ENCODE measurements around the gene ZNF587.
"Not testable (repeated sequence)": the region's sequence is repeated elsewhere in the genome, so short reads cannot be mapped to it uniquely, and the experiment has no call there.

The ZNF587 gene

DNA sequence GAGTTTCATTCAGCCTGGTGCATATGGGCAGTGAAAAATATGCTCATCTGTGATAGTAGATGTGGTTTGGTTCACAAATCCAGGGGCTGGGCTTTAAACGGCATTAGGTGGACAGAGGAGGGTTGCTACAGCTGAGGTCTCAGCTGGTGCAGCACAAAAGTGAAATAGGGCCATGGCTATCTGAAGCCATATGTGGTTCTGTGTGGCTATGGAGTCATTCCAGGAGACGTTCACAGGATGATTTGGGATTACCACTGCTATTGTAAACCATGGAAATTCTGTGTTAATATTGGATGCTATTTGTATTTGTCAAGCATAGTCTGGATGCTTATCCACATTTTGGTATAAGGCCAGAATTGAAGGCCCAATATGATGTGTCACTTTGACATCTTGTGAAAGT lies 4.5 kb downstream of the ZNF587 start:
- peaks cover 64% of the 10 kb centered on the region for H3K36me3 ChIP-seq (ENCODE audit: insufficient read depth, low read length)

GRCh38 chr19:57862351-57862750 lies 12.7 kb downstream of the ZNF587 start:
- not testable (repeated sequence) for H3K9me3 ChIP-seq (ENCODE audit: low read length); H2AFZ ChIP-seq (ENCODE audit: low read length); H3K4me1 ChIP-seq (ENCODE audit: insufficient read depth, low read length, severe bottlenecking); H3K79me2 ChIP-seq (ENCODE audit: insufficient read depth, low read length); H3K27ac ChIP-seq (ENCODE audit: low read depth, low read length, poor library complexity, severe bottlenecking); H3K9ac ChIP-seq (ENCODE audit: low read length); H4K20me1 ChIP-seq (ENCODE audit: insufficient read depth, low read length); H3F3A ChIP-seq (ENCODE audit: insufficient read depth, low read length); H3K4me2 ChIP-seq (ENCODE audit: low read length); H3K9me2 ChIP-seq (ENCODE audit: low read depth, low read length); H3K4me3 ChIP-seq (ENCODE audit: low read depth, low read length, poor library complexity, severe bottlenecking); H3K27me3 ChIP-seq (ENCODE audit: insufficient read depth, low read length)
- peaks cover 95% of the 10 kb centered on the region for H3K36me3 ChIP-seq (ENCODE audit: insufficient read depth, low read length)

More for the DNA sequence above, 4.5 kb downstream of the ZNF587 start:
- not testable (repeated sequence) for H3K27ac ChIP-seq (ENCODE audit: low read depth, low read length, poor library complexity, severe bottlenecking); H3K9me2 ChIP-seq (ENCODE audit: low read depth, low read length); H3K4me2 ChIP-seq (ENCODE audit: low read length); H3K27me3 ChIP-seq (ENCODE audit: insufficient read depth, low read length); H3K9ac ChIP-seq (ENCODE audit: low read length); H3K4me3 ChIP-seq (ENCODE audit: low read depth, low read length, poor library complexity, severe bottlenecking); H4K20me1 ChIP-seq (ENCODE audit: insufficient read depth, low read length); H3K9me3 ChIP-seq (ENCODE audit: low read length); H3K4me1 ChIP-seq (ENCODE audit: insufficient read depth, low read length, severe bottlenecking); H2AFZ ChIP-seq (ENCODE audit: low read length); H3K79me2 ChIP-seq (ENCODE audit: insufficient read depth, low read length); H3F3A ChIP-seq (ENCODE audit: insufficient read depth, low read length)

DNA sequence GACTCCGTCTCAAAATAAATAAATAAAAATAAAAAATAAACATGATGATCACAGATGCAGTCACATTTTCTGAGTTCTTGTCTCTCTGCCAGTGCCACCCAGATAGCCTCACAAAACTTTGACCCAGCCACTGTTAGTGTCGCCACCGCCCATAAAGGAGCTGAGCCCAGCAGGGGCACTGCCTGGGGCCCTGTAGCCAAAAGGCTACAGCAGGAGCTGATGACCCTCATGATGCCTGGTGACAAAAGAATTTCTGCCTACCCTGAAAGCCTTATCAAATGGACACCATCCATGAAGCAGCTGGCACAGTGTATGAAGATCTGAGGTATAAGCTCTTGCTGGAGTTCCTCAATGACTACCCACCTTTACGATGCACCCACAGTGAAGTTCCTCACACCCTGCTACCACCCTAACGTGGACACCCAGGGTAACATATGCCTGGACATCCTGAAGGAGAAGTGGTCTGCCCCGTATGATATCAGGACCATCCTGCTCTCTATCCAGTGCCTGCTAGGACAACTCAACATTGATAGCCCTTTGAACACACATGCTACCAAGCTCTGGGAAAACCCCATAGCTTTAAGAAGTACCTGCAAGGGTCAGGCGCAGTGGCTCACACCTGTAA lies 18.3 kb downstream of the ZNF587 start:
- no peaks in the 10 kb centered on the region for H4K20me1 ChIP-seq (ENCODE audit: insufficient read depth, low read length)

DNA sequence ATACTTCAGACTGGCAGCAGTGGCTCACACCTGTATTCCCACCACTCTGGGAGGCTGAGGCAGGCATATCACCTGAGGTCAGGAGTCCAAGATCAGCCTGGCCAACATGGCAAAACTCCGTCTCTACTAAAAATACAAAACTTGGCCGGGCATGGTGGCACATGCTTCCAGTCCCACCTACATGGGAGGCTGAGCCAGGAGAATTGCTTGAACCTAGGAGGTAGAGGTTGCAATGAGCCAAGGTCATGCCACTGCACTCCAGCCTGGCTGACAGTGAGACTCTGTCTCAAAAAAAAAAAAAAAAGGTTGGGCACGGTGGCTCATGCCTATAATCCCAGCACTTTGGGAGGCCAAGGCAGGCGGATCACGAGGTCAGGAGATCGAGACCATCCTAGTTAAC lies 20.0 kb downstream of the ZNF587 start:
- not testable (repeated sequence) for H4K20me1 ChIP-seq (ENCODE audit: insufficient read depth, low read length); H3K27ac ChIP-seq (ENCODE audit: low read depth, low read length, poor library complexity, severe bottlenecking); H3K27me3 ChIP-seq (ENCODE audit: insufficient read depth, low read length); H3K79me2 ChIP-seq (ENCODE audit: insufficient read depth, low read length); H3F3A ChIP-seq (ENCODE audit: insufficient read depth, low read length); H2AFZ ChIP-seq (ENCODE audit: low read length); H3K4me2 ChIP-seq (ENCODE audit: low read length); H3K4me3 ChIP-seq (ENCODE audit: low read depth, low read length, poor library complexity, severe bottlenecking); H3K4me1 ChIP-seq (ENCODE audit: insufficient read depth, low read length, severe bottlenecking); H3K9me2 ChIP-seq (ENCODE audit: low read depth, low read length); H3K9ac ChIP-seq (ENCODE audit: low read length)
- peaks cover 42% of the 10 kb centered on the region for H3K9me3 ChIP-seq (ENCODE audit: low read length)
- peaks cover 91% of the 10 kb centered on the region for H3K36me3 ChIP-seq (ENCODE audit: insufficient read depth, low read length)

More for the DNA sequence above, 18.3 kb downstream of the ZNF587 start:
- no peaks in the 10 kb centered on the region for H3K4me1 ChIP-seq (ENCODE audit: insufficient read depth, low read length, severe bottlenecking)
- no peak overlapping the region for H3K27ac ChIP-seq (ENCODE audit: low read depth, low read length, poor library complexity, severe bottlenecking)
- peaks cover 31% of the 10 kb centered on the region for H3K9me3 ChIP-seq (ENCODE audit: low read length)
- no peak for TF ChIP-seq EZH2 (IDR thresholded peaks at IDR 0.05; ENCODE audit: borderline replicate concordance, low read length)
- TF ChIP-seq, protein P1, sequence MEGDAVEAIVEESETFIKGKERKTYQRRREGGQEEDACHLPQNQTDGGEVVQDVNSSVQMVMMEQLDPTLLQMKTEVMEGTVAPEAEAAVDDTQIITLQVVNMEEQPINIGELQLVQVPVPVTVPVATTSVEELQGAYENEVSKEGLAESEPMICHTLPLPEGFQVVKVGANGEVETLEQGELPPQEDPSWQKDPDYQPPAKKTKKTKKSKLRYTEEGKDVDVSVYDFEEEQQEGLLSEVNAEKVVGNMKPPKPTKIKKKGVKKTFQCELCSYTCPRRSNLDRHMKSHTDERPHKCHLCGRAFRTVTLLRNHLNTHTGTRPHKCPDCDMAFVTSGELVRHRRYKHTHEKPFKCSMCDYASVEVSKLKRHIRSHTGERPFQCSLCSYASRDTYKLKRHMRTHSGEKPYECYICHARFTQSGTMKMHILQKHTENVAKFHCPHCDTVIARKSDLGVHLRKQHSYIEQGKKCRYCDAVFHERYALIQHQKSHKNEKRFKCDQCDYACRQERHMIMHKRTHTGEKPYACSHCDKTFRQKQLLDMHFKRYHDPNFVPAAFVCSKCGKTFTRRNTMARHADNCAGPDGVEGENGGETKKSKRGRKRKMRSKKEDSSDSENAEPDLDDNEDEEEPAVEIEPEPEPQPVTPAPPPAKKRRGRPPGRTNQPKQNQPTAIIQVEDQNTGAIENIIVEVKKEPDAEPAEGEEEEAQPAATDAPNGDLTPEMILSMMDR (IDR thresholded peaks at IDR 0.05; ENCODE audit: low read length) = no peak
- no peaks in the 10 kb centered on the region for H3K79me2 ChIP-seq (ENCODE audit: insufficient read depth, low read length)
- no peak overlapping the region for H3K4me3 ChIP-seq (ENCODE audit: low read depth, low read length, poor library complexity, severe bottlenecking)
- no peaks in the 10 kb centered on the region for H3K9me2 ChIP-seq (ENCODE audit: low read depth, low read length)
- H3K4me2 ChIP-seq (ENCODE audit: low read length) = no peak overlapping the region
- peaks cover 92% of the 10 kb centered on the region for H3K36me3 ChIP-seq (ENCODE audit: insufficient read depth, low read length)
- H3F3A ChIP-seq (ENCODE audit: insufficient read depth, low read length) = 0 out of 2 replicates have a peak, but pooled peaks cover 4% of the 10 kb centered on the region
- no peak overlapping the region for H3K9ac ChIP-seq (ENCODE audit: low read length)
- no peaks in the 10 kb centered on the region for H3K27me3 ChIP-seq (ENCODE audit: insufficient read depth, low read length)
- no peak overlapping the region for H2AFZ ChIP-seq (ENCODE audit: low read length)
